HG03103 (cell line): ENCODE results near the gene TJAP1.

Source experiments
- ATAC-seq: cut with Tn5 transposase; IDR thresholded peaks from one replicate; pipeline ENCODE4 v1.9.1; 2021; ENCODE audit warnings: low read depth; ENCODE audit not compliant: unreplicated experiment

TJAP1 gene

DNA sequence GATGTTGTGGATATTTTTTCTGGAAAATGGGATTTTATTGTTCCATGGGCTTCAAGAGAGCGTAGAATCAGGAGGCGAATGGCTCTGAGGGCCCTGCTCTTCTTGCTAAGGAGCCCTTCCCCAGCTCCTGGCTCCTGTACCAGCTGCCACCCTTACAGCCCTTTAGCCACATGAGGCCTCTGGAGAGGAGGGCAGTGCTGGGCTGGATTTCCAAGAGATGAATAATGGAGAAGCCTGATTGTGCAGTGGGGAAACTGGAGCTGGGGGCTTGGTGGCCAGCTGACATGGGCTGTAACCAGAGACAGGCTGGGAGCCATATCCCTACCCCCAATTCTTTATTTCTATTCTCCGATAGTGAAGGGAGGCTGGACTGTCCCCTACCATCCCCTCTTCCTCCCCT is 23.6 kb downstream of the TJAP1 start:
- no peak for ATAC-seq

GRCh38 chr6:43502666-43503065 is 25.3 kb downstream of the TJAP1 start:
- ATAC-seq = no peak

GRCh38 chr6:43503443-43503842 is 26.1 kb downstream of the TJAP1 start:
- no peak for ATAC-seq

DNA sequence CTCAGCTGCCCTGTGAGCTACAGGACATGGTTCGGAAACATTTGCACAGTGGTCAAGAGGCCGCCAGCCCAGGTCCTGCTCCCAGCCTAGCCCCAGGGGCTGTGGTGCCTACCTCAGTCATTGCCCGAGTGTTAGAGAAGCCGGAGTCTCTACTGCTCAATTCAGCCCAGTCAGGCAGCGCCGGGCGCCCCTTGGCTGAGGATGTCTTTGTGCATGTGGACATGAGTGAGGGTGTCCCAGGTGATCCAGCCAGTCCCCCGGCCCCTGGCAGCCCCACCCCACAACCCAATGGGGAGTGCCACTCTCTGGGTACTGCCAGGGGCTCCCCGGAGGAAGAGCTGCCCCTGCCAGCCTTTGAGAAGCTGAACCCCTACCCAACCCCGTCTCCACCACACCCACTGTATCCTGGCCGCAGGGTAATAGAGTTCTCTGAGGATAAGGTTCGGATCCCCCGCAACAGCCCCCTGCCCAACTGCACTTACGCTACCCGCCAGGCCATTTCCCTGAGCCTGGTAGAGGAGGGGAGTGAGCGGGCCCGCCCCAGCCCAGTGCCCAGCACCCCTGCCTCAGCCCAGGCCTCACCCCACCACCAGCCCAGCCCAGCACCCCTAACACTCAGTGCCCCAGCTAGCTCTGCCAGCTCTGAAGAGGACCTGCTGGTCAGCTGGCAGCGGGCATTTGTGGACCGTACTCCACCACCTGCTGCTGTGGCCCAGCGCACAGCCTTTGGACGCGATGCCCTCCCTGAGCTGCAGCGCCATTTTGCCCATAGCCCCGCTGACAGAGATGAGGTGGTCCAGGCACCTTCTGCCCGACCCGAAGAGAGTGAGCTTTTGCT is 27.6 kb downstream of the TJAP1 start:
- ATAC-seq = no peak

- no peak for ATAC-seq
Measured at GRCh38 chr6:43505718-43506117, 28.3 kb downstream of the TJAP1 start.

GRCh38 chr6:43506171-43506570 is 28.8 kb downstream of the TJAP1 start:
- no peak for ATAC-seq

DNA sequence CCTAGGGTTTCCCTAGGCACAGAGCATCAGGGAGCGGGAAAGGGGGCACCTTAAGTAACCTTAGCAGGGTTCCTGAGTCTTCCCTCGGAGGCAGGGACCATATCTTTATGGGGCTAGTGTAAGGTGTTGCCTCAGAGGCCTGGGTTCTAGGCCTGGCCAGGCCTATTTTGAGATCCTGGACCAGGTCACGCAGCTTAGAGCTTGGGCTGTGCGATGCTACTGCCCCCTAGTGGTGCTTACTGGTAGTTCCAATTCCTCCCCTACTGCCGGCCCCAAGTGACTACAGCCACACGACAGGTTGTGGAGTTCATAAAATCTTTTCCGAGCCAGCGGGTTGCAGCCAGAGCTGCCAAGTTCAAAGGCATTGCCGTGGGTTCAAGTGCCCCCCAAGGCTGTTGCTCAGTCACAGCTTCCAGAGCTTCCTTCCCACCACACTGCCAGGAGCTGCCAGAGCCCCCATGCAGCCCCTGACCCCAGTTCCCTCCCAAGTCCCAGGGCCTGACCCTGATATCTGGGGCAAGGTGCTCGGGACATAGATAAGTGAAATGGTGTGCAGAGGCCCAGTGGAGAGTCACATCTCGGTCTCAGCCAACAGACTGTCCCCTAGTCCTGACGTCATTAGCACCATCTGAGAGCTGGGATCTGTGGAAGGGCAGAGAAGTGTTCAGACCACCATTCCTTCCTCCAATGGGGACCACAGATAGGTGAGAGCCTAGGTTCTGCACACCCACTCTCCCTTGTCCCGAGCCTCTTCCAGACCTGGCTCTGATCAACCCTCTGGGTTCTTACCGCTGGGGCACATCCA is 29.5 kb downstream of the TJAP1 start:
- no peak for ATAC-seq

DNA sequence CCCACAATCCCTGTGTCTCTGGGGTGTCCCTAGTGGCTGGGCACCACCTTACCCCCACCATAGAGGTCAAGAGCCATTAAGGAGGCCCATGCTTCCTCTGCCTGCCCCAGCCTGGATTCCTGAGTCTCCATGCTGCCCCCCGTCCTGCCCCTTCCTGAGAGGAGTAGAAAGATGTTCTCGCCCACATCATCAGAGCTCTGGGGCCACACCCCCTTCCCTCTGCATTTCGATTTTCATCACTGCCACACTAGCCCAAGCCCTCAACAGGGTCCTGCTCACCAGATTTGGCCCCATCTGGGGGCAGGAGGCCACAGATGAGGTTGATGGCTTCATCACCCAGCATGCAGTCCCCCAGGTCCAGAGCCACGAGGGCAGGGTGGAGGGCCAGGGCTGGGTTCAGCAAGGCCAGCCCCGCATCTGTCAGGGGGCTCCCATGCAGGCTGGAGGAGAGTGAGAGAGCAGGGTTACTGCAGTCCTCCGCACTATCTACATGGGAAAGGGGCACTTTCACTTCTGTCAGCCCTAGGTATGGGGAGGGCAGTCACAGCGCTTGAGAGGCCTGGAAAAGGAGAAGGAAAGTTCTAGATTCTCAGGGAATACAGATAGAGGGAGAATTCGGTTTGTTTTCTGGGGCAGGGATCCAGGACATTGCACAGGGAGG is 31.2 kb downstream of the TJAP1 start:
- ATAC-seq = no peak

DNA sequence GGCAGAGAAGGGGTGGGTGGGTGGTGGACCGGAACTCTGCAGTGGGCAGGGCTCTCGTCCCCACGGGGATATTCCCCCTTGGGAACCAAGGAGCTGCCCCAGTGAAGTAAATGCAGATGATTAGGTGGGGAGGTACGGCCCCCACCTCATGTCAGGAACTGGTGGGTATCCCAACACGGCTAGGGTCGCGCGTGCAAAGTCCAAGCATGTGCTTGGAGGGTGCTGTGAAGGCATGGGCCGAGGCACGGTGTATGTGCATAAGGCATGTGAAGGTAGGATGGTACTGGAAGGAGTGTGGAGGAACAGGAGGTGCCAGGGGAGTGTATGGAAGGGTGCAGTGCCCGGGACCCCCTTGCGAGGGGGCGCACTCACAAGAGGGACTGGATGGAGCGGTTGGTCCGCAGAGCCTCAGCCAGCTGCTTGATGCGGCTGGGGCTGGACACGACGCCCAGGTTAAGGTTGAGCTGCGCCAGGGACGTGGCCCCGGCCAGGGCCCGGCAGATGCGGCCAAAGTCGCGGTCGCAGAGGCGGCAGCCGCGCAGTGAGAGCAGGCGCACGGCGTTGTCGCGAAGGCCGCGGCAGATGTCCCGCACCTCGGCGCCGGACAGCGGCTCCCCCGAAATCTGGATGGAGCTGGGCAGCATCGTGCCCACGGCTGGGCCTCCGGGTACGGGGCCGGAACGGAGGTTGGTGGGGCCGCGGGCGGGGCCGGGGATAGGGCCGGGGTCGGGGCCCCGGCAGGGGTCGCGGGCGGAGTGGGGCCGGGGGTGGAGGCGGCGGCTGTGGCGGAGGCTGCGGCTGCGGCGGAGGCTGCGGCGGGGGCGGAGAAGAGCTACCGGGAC is 32.0 kb downstream of the TJAP1 start:
- ATAC-seq = no peak

DNA sequence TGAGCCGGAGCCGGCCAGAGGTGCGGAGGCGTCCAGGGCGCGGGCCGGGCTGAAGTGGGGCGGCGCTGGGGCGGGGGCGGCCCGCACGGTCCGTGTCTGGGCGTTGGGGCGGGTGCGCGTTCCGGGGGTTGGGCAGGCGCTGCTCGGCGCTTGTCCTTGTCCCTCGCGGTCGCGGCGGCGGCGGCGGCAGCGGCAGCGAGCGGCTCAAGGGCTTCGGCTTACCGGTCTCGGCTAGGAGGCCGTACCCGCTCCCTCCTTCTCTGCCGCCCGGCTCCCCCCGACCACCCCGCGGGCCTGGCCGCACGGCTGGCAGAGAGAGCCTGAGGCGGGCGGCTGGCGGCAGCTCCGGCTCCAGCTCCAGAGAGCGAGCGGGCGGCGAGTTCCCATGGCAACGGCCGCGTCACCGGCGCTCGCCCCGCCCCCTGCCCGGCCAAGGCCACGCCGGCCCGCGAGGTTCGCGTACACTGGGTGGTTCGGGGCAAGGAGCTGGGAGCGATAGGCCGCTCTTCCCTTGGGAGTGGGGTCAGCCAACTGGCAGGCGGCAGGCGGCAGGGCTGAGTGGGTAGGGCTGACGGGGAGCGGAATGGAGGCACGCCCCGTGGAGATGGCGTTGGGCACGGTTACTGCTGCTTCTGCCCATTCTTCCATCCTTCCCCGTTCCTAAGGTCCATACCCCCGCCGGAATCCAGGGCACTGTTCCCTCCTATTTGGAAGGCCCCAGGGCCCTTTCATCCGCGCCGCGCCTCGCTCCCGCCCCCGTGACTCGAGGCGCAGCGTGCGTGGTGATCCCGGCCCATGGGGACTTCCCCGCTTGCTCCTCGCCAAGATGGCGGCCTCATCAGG is 32.8 kb downstream of the TJAP1 start, which contains the start of gene LRRC73:
Gene LRRC73, minus strand, starts transcription at position 363 of the 843 bp plus-strand sequence. CDS start 561 bp downstream, outside the sequence.
- ATAC-seq = no peak

GRCh38 chr6:43510827-43511163 is 33.4 kb downstream of the TJAP1 start:
- no peak for ATAC-seq

DNA sequence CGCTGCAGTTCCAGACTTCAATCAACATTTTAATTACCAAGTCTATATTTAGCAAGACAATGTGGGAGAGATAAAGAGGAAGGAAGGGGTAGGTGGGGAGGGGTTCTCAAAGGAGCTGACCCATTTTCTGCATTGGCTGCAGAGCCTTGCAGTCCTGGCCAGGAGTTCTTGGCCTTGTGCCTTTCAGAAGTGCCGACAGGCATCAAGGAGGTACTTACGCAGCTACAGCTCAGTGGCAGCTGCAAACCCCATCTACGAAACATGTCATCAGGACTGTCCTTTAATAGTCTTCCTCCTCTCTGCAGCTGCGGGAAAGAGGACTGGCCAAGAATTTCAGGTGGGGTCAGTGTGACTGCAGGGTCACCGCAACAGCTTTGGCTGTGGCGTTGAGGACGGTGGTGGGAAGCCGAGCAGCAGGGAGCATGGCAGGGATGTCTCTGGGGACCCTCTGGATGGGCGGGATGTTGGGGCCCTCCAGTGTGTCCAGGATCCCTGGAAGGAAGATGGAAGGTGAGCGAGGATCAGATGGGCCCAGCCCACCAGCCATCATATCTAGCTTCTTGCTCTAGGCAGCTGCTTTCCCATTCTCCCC is 34.5 kb downstream of the TJAP1 start:
- no peak for ATAC-seq

DNA sequence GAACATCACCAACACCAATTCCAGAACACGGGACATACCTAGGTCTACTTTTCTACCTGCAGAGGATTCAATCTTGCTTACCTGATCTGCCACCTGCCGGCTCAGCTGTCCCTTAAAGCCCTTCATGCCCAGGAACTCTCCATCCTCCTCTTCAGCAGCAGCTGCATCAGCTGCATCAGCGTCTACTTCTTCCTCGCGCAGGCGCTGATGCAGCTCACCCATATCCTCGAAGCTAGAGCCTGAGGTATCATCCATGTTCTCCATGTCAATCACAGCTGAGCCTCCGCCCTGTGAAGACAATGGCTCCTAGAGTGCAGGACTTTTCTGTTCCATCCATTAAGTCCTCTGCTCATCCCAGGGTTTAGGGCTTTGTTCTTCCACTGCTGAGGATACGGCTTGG is 38.4 kb downstream of the TJAP1 start:
- ATAC-seq = no peak

DNA sequence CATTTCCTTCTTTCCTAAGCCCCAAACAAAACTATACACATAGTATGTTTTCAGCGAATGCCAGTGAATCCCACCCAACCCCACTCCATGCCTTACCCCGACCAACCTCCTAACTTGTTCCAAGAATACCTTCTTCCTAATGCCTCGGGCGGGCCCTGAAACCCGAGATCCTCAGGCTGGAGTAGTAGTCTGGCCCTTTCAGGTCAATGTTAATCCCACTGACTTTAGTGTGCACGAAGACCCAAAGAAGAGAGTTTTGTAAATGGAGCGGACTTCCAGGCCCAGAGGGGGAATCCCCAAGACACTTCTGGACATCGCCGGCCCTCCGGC is 39.0 kb downstream of the TJAP1 start:
- no peak for ATAC-seq

- ATAC-seq = peak; percentile 85
Measured at GRCh38 chr6:43516697-43517504, 39.5 kb downstream of the TJAP1 start, which contains the start of the genes POLR1C and YIPF3. TSS of gene POLR1C (plus strand) at chr6:43517089. CDS start at chr6:43517110, 21 bp downstream. TSS of gene YIPF3 (minus strand) at chr6:43516926. CDS start at chr6:43516807, 119 bp downstream.

DNA sequence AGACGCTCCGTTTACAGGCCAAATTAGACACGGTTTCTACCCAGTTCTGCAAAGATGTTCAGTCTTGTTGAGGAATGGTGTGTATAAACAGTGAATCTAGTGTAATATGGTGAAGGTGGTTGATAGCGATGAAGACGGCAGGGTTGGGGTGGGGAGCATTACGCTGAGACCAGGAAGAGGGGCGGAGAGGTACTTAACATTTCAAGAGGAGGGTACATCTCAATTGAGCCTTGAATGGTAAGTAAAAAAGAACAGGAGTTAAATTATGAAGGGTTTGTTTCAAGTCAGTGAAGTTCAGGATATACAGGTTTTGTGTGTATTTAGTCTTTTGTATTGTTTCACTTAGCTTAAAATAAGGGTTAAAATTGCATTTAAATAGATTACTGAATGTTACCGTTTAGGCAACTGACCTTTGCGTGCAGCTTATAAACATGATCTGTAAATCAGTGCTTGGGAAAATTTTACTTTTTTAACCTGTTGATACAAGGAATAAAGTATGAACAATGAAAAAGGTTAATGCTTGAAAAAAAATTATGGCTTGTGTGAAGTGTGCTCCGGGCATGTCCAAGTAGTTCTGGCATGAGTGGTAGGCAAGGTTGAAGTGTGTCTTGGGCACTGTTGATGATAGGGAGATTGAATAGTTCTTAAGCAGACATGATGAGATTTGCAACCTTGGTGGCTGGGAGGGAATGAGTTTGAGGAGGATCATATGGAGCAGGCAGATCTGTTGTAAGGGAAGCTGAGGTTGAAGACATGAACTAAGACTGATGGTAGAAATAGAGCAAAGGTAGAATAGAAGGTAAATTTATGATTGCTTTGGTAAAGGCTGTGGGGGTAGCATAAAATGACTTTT is 40.4 kb downstream of the TJAP1 start:
- ATAC-seq = no peak

DNA sequence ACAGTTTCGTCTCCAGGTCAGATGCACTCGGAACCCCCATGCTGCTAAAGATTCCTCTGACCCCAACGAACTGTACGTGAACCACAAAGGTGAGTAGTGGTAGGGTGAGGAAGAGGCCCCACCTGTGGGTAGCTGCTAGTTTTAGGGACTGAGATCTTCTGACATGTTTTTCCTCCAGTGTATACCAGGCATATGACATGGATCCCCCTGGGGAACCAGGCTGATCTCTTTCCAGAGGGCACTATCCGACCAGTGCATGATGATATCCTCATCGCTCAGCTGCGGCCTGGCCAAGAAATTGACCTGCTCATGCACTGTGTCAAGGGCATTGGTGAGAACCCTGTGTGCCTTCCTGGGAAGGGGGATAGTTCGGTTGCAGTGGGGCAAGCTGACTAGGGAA is 42.7 kb downstream of the TJAP1 start:
- no peak for ATAC-seq
